HepG2 (cell line): ENCODE measurements around the gene KIF22. TPM values are rescaled to one million over a fixed set of nuclear protein-coding genes. Genes with fewer than 3 reads are reported as not detected.

ENCODE experiments used
- HHEX ChIP-seq: IDR thresholded peaks from 2 replicates; pipeline ENCODE4 v1.6.1; 2016; ENCODE audit warnings: control low read depth
- HOXA5 ChIP-seq: sonication (generic); formaldehyde crosslinking; IDR thresholded peaks from 2 replicates; pipeline ENCODE4 v1.4.0; 2020; ENCODE audit warnings: missing genetic modification reagents
- KMT2A ChIP-seq: sonication (generic); formaldehyde crosslinking; IDR thresholded peaks from 2 replicates; pipeline ENCODE4 v1.4.0; 2020; ENCODE audit warnings: missing genetic modification reagents
- SNAI1 ChIP-seq: sonication (generic); formaldehyde crosslinking; IDR thresholded peaks from 2 replicates; pipeline ENCODE4 v1.5.0; 2020; ENCODE audit warnings: mild to moderate bottlenecking, missing genetic modification reagents, borderline replicate concordance
- STAG1 ChIP-seq: sonication (generic); formaldehyde crosslinking; IDR thresholded peaks from 2 replicates; pipeline ENCODE4 v1.4.0; 2020; ENCODE audit warnings: missing genetic modification reagents
- XBP1 ChIP-seq: sonication (generic); formaldehyde crosslinking; IDR thresholded peaks from 2 replicates; pipeline ENCODE4 v1.5.0; 2020; ENCODE audit warnings: missing genetic modification reagents
- YEATS2 ChIP-seq: sonication (generic); formaldehyde crosslinking; IDR thresholded peaks from 2 replicates; pipeline ENCODE4 v1.4.0; 2020; ENCODE audit warnings: missing genetic modification reagents, borderline replicate concordance
- ZNF20 ChIP-seq: sonication (generic); formaldehyde crosslinking; IDR thresholded peaks from 2 replicates; pipeline ENCODE4 v1.4.0; 2020; ENCODE audit warnings: mild to moderate bottlenecking, moderate library complexity, missing genetic modification reagents
- ZNF296 ChIP-seq: sonication (generic); formaldehyde crosslinking; conservative IDR thresholded peaks from 2 replicates; pipeline ENCODE4 v1.5.0; 2020; ENCODE audit warnings: mild to moderate bottlenecking, missing genetic modification reagents
- ZNF543 ChIP-seq: sonication (generic); formaldehyde crosslinking; IDR thresholded peaks from 2 replicates; pipeline ENCODE4 v1.4.0; 2020; ENCODE audit warnings: mild to moderate bottlenecking, missing genetic modification reagents
- ZNF564 ChIP-seq: sonication (generic); formaldehyde crosslinking; IDR thresholded peaks from 2 replicates; pipeline ENCODE4 v1.8.1; 2023; ENCODE audit warnings: mild to moderate bottlenecking, missing genetic modification reagents
- ZNF614 ChIP-seq: IDR thresholded peaks from 2 replicates; pipeline ENCODE4 v1.6.1; 2018; ENCODE audit warnings: missing biosample characterization, missing genetic modification reagents, inconsistent platforms, borderline replicate concordance
- polyA plus RNA-seq, 8 experiments: library from polyadenylated mRNA; depleted of rRNA in 3 of 8; stranded (reverse) in 7 of 8; unstranded in 1 of 8; fragments of >200 nt; fragmentation: Illumina TruSeq in 4 of 8; extraction: Trizol in 4 of 8; gene quantifications; 2 replicates each; pipeline versions ENCODE4 v1.2.1 to v1.2.3, GENCODE V29; 2011 to 2016; ENCODE audit warnings: low read depth in 4 of 8, missing spikeins in 1 of 8, mixed read lengths in 1 of 8; ENCODE audit not compliant: insufficient read depth in 1 of 8
- total RNA-seq, 5 experiments: library from RNA; depleted of rRNA; stranded (reverse); fragments of >200 nt; fragmentation: Illumina TruSeq; extraction: Trizol; gene quantifications; 2 replicates each; pipeline ENCODE4 v1.2.3, GENCODE V29; 2016; ENCODE audit warnings: low read depth in 1 of 5
- TF ChIP-seq, protein P1 (sequence below), 2 experiments: fragments of 450-650 bp in 1 of 2; sonication (generic) in 1 of 2; formaldehyde crosslinking in 1 of 2; IDR thresholded peaks; 2 replicates each; pipeline versions ENCODE4 v1.6.1 to v1.8.0; 2016 to 2022; ENCODE audit warnings: antibody characterized with exemption in 1 of 2, mild to moderate bottlenecking in 1 of 2, missing genetic modification reagents in 1 of 2
- TF ChIP-seq, protein P2 (sequence below): sonication (generic); formaldehyde crosslinking; IDR thresholded peaks from 2 replicates; pipeline ENCODE4 v1.4.0; 2020; ENCODE audit warnings: missing genetic modification reagents
- TF ChIP-seq, protein P3 (sequence below): sonication (generic); formaldehyde crosslinking; IDR thresholded peaks from 2 replicates; pipeline ENCODE4 v1.4.0; 2020; ENCODE audit warnings: missing genetic modification reagents, low read depth, mild to moderate bottlenecking, borderline replicate concordance

KIF22 gene
- total and polyA plus RNA-seq, 2 of the 13 experiments (the other 11 are each of a cell fraction or from before 2014, with no cell fraction given): 95.8 to 118 TPM

DNA sequence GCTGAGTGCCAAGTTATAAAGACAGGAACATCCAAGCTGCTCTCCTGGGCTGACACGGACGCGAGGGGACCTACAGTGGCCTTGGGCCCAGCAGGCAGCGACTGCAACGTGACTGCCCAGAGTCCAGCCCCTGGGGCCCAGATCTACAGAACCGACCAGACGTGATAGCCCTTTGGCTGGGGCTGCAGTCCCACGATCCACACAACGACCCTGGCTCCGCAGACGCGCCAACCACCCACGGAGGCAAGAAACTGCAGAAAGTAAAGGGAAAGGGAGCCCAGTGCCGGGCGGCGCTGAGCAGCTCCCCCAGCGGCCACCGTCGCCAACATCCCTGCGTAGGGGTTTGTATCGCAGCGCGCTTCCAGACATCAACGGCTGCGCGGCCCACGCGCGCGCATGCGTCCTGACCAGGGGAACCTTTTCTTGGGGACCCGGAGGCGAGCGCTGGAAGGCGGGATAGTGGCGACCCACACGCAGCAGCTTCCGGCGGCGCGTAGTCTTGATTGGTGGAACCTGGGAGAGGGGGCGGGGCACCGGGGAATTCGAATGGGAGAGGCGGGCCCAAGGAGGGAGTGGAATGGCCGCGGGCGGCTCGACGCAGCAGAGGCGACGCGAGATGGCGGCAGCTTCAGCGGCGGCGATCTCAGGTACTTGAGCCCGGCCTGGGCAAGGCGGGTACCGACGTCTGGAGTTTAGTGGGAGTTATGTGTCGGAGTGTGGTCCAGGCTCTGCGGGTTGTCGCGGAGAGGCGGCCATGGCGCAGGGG is at the start of gene KIF22 (continued):
- TF ChIP-seq, protein P1, sequence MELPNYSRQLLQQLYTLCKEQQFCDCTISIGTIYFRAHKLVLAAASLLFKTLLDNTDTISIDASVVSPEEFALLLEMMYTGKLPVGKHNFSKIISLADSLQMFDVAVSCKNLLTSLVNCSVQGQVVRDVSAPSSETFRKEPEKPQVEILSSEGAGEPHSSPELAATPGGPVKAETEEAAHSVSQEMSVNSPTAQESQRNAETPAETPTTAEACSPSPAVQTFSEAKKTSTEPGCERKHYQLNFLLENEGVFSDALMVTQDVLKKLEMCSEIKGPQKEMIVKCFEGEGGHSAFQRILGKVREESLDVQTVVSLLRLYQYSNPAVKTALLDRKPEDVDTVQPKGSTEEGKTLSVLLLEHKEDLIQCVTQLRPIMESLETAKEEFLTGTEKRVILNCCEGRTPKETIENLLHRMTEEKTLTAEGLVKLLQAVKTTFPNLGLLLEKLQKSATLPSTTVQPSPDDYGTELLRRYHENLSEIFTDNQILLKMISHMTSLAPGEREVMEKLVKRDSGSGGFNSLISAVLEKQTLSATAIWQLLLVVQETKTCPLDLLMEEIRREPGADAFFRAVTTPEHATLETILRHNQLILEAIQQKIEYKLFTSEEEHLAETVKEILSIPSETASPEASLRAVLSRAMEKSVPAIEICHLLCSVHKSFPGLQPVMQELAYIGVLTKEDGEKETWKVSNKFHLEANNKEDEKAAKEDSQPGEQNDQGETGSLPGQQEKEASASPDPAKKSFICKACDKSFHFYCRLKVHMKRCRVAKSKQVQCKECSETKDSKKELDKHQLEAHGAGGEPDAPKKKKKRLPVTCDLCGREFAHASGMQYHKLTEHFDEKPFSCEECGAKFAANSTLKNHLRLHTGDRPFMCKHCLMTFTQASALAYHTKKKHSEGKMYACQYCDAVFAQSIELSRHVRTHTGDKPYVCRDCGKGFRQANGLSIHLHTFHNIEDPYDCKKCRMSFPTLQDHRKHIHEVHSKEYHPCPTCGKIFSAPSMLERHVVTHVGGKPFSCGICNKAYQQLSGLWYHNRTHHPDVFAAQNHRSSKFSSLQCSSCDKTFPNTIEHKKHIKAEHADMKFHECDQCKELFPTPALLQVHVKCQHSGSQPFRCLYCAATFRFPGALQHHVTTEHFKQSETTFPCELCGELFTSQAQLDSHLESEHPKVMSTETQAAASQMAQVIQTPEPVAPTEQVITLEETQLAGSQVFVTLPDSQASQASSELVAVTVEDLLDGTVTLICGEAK (IDR thresholded peaks at IDR 0.05): peak; percentile 95
- TF ChIP-seq, protein P1 (CRISPR knock-in tag; IDR thresholded peaks at IDR 0.05): peak; percentile 46; the same call in 1 of the 2 replicates
- no peak; the same call in 1 of the 2 replicates for TF ChIP-seq ZNF296 (CRISPR knock-in tag)
- TF ChIP-seq, protein P2, sequence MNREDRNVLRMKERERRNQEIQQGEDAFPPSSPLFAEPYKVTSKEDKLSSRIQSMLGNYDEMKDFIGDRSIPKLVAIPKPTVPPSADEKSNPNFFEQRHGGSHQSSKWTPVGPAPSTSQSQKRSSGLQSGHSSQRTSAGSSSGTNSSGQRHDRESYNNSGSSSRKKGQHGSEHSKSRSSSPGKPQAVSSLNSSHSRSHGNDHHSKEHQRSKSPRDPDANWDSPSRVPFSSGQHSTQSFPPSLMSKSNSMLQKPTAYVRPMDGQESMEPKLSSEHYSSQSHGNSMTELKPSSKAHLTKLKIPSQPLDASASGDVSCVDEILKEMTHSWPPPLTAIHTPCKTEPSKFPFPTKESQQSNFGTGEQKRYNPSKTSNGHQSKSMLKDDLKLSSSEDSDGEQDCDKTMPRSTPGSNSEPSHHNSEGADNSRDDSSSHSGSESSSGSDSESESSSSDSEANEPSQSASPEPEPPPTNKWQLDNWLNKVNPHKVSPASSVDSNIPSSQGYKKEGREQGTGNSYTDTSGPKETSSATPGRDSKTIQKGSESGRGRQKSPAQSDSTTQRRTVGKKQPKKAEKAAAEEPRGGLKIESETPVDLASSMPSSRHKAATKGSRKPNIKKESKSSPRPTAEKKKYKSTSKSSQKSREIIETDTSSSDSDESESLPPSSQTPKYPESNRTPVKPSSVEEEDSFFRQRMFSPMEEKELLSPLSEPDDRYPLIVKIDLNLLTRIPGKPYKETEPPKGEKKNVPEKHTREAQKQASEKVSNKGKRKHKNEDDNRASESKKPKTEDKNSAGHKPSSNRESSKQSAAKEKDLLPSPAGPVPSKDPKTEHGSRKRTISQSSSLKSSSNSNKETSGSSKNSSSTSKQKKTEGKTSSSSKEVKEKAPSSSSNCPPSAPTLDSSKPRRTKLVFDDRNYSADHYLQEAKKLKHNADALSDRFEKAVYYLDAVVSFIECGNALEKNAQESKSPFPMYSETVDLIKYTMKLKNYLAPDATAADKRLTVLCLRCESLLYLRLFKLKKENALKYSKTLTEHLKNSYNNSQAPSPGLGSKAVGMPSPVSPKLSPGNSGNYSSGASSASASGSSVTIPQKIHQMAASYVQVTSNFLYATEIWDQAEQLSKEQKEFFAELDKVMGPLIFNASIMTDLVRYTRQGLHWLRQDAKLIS (CRISPR knock-in tag): no peak
- peak; percentile 89 for TF ChIP-seq ZNF564 (CRISPR knock-in tag)
- peak; percentile 87 for TF ChIP-seq SNAI1 (CRISPR knock-in tag)
- TF ChIP-seq STAG1 (CRISPR knock-in tag): peak; percentile 75
- peak; percentile 96 for TF ChIP-seq ZNF614
- TF ChIP-seq YEATS2: peak; percentile 94
- no peak for TF ChIP-seq ZNF20
- no peak for TF ChIP-seq XBP1 (CRISPR knock-in tag)
- no peak for TF ChIP-seq HHEX
- TF ChIP-seq ZNF543 (CRISPR knock-in tag): peak; percentile 96; the same call in 1 of the 2 replicates
- TF ChIP-seq HOXA5 (CRISPR knock-in tag): peak; percentile 93; the same call in 1 of the 2 replicates
- peak; percentile 96 for TF ChIP-seq KMT2A (CRISPR knock-in tag)
- TF ChIP-seq, protein P3, sequence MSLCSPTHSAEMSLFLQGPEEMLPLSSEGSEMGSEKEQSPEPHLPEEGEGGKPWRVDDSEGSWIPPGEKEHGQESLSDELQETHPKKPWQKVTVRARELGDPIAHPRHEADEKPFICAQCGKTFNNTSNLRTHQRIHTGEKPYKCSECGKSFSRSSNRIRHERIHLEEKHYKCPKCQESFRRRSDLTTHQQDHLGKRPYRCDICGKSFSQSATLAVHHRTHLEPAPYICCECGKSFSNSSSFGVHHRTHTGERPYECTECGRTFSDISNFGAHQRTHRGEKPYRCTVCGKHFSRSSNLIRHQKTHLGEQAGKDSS (CRISPR knock-in tag): peak; percentile 5; the same call in 1 of the 2 replicates
